AG09319 (cell line): ENCODE measurements around the gene SPATA13.
"Not testable (repeated sequence)": the region's sequence is repeated elsewhere in the genome, so short reads cannot be mapped to it uniquely, and the experiment has no call there.

ENCODE experiments used
- DNase-seq: peaks from one replicate; pipeline ENCODE4 v3.0.0-alpha.2; 2010; ENCODE audit warnings: low read depth; ENCODE audit errors: extremely low read depth
- CTCF ChIP-seq: IDR thresholded peaks from 2 replicates; pipeline ENCODE4 v1.5.1; 2011; ENCODE audit warnings: low read depth, mild to moderate bottlenecking, inconsistent platforms, low read length, moderate library complexity

The SPATA13 gene

DNA sequence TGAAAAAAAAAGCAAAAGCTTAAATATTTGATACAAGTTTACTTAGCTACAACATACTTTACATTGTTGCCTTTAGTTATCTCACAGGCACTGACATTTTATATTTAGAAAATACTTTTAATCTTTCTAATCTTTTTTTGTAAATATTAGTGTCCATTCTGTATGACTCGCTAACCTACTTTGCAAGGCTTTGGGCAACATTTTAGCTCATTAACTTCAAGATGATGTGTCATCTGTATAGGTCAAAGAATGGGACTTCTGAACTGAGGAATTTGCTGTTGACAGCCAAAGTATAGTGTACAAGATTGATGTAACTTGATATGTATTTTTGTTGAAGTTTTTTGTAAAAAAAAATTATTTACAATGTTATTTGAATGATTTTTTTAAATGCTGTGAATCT is 146.1 kb downstream of the SPATA13 start:
- peak; percentile 18 for DNase-seq
- TF ChIP-seq CTCF: no peak

GRCh38 chr13:24307211-24308067 is 146.9 kb downstream of the SPATA13 start:
- DNase-seq: no peak

DNA sequence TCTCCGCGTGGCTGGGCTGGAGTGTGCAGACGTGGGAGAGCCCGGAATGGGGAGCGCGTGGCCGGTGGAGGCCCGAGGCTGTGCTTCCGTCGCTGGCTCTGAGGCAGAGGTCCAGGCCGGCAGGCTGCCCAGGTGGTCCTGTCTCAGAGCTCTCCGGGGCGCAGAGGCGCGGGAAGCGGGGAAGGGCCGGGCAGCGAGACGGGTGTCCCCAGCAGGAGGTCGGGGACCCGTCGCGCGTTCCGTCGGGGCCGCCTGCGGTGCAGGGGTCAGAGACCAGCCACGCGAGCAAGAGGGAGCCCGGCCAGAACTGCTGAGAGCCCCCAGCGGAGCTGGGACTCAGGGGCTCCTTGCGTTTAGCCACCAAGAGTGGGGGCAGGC is 147.5 kb downstream of the SPATA13 start:
- no peak for DNase-seq
- TF ChIP-seq CTCF: no peak

More at GRCh38 chr13:24307211-24308067, 146.9 kb downstream of the SPATA13 start:
- TF ChIP-seq CTCF: no peak

DNA sequence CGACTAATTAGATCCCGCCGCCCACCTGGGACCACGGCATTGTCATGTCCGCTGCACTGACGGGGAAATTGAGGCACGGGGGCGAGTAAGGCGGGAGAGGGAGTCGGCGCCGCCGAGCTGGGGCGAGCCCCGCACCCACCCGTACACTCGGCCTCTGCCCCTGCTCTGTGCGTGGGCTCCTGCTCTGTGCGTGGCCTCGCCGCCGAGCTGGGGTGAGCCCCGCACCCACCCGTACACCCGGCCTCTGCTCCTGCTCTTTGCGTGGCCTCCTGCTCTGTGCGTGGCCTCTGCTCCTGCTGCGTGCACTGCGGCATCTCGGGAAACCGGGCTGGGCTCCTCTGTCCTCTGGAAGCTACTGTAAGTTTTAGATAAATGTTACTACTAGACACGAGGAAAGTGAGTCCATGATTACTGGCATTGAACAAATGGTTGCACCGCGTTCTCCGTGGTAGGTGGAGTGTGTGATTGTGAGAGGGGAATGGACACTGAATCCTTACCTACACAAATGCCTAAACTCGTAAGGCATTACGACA is 148.0 kb downstream of the SPATA13 start:
- no peak for TF ChIP-seq CTCF
- DNase-seq: no peak

DNA sequence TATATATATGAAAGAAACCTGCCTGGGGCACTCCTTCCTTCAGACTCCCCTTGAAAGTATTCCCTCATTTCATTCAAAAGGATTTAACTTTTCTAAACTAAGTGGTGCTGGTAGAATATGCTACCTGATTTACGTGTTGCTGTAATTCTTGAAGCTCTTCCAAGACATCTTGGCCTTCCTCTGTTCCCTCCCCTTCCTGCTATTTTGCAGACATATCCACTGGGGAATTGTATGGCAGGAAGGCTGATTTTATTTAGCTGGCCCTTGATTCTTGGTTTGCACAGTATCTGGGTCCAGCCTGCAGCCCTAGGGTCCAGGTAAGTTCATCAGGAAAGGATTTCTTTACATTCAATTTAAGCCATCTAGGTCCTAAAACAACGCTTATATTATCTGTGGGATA is 148.8 kb downstream of the SPATA13 start, which contains the start of gene C1QTNF9:
Gene C1QTNF9 (plus strand): TSS at position 281 of the 400 bp plus-strand sequence. CDS start 6,424 bp downstream, outside the sequence.
- not testable (repeated sequence) for DNase-seq

- peak; percentile 43 for TF ChIP-seq CTCF
- DNase-seq: no peak
These were observed 152.9 kb downstream of the SPATA13 start for GRCh38 chr13:24313439-24313838.

DNA sequence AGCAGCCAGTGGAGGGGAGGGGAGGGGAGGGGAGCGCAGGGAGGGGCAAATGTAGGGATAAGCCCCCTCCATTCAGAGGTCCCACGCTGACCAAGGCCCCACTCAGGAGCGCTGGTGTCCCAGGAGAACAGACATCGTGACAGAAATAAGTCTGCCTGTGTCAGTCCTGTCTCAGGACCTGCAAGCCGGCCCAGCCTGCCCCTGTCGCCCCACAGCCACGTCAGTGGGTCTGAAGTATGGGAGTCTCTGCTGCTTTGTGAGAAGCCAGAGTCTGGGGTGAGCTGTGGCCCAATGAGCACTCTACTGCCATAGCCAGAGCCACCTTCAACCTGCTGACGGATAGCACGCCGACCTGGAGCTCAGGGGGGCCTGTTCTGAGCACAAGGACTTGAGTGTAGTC is 157.3 kb downstream of the SPATA13 start:
- DNase-seq: not testable (repeated sequence)

GRCh38 chr13:24318878-24319277 is 158.4 kb downstream of the SPATA13 start:
- not testable (repeated sequence) for DNase-seq

DNA sequence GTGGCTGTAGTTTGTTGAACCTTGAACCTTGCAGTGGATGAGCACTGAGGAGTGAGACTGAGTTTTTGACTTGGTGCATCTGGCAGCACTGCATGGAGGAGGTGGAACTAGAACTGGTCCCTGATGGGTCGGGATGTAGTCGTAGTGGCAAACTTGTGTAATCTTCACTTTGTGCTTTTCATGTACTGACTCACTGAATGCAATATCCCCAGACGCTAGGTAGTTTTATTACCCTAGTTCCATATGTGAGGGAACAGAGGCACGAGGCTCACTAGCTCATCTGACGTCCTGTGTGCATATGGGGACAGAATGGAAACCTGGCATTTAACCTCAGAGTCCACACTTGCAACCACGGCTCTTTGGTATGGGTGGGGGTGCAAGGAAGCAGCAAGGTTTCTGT is 159.1 kb downstream of the SPATA13 start:
- not testable (repeated sequence) for DNase-seq

- not testable (repeated sequence) for DNase-seq
These were observed 160.9 kb downstream of the SPATA13 start for GRCh38 chr13:24321416-24321815.

DNA sequence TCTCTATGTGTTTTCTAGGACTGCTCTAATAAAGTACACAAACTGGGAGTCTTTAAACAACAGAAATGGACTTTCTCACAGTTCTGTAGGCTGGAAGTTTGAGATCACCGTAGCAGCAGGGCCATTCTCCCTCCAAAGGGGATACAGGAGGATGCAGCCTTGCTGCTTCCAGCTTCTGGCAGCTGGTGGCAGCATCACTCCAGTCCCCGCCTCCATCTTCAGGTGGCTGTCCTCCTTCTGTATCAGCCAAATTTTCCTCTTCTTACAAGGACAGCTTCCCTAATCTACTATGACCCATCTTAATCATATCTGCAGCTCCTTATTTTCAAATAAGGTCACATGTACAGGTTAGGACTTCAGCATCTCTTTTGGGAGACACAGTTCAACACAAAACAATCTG is 161.9 kb downstream of the SPATA13 start:
- DNase-seq: not testable (repeated sequence)
